NCI-H2227 treated with DMSO at 0.1 percent for 48 hours (cell line): Measurements from ENCODE around the gene MRPS9.

Experiments
- DNase-seq: peaks from one replicate; lab custom pipeline; 2025; lab: John Stamatoyannopoulos, UW

MRPS9 gene

DNA sequence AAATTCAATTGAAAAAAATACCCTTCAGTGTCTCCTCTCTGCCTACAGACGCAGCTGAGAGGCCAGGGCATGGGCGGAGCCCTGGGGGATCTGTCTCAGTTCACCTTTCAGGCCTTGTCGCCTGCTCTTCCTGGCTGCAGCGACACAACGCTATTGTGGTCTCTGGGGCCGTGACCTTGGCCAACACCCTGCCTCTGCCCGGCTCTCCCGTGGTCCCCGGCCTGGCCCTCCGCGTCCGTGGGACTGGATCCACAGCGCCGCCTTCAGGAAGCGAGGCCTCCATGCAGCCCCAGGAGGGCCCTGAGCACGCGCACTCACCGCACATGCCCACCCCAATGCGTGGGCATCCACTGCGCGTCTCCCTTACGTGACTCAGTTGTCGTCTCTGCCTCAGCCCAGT is 81.1 kb downstream of the MRPS9 start:
- DNase-seq: no peak

GRCh38 chr2:105121434-105121833 is 83.6 kb downstream of the MRPS9 start:
- DNase-seq: no peak

DNA sequence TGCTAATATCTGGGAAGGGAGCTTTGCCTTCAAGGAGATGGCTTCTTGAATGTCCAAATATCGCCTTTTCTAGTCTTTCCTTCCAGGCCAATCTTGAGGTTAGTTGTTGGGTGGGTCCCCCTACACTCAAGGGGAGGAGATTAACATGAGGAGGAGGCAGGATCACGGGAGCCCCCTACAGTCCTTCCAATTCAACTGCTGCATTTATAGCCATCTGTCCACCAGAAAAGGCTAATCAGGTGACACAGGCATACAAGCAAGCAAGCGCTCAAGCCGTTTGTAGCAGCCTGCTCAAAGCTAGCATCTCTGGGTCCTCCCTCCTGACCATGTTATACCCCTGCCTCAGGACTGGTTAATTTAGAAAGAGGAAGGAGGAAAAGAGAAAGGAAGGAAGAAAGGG is 87.6 kb downstream of the MRPS9 start:
- DNase-seq: no peak

DNA sequence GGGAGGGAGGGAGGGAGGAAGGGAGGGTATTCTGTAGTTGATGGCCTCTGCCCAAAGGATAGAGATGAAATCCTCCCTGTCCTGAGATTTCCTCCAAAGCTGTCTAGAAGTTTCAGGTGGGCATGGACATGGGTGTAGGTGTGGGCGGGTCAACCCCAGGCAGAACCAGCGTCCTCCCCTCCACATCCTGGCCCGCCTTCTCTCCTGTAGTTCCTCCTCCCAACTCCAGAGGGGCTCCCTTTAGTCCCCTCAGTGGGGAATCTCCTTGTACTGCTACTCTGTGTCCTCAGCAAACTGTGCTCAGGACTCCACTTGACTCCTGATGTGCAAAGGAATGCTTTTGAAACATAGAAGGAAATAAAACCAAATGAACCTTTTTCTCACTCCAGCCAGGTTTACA is 88.1 kb downstream of the MRPS9 start:
- no peak for DNase-seq

DNA sequence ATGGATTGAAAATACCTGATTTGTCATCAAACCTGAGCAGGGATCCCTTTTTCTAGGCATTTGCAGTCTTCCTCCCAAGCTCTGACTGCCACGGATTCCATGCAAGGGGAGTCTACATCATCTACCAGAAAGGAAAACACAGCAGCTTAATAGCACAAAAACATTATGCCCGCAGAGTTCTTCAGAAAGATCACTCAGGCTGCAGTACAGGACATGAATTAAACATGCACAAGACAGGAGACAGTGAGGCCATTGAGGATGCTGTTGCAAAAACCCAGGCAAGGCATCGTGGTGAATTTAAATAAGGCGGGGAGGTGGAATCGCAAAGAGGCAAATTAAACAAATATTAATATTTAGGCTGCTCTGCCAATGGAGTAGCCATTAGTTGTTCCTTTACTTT is 88.5 kb downstream of the MRPS9 start:
- DNase-seq: no peak

DNA sequence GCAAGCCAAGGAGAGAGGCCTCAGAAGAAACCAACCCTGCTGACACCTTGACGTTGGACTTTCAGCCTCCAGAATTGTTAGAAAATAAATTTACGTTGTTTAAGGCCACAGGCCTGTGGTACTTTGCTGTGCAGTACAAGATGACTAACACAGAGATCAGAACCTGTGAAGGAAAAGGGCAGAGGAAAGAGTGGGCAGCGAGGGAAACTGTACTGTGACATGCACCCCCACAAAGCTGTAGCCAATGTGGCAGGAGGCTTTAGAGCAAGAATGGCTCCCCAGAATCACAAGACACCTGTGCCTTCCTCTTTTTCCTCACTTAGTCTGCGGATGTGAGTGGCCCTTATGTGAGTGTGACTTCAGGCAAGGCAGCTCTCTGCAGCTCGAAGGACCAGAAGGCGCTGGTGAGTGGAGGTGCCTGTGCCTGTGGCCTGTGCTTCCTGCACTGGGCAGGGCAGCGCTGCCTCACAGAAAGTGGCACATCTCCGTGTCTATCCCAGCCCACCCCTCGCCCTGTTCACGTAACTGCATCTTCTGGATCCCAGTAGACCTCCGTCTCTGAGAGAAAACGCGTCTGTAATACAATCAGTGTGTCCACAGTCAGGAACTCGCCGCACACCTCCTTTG is 89.5 kb downstream of the MRPS9 start:
- no peak for DNase-seq

GRCh38 chr2:105129722-105130232 is 91.9 kb downstream of the MRPS9 start:
- DNase-seq: no peak

DNA sequence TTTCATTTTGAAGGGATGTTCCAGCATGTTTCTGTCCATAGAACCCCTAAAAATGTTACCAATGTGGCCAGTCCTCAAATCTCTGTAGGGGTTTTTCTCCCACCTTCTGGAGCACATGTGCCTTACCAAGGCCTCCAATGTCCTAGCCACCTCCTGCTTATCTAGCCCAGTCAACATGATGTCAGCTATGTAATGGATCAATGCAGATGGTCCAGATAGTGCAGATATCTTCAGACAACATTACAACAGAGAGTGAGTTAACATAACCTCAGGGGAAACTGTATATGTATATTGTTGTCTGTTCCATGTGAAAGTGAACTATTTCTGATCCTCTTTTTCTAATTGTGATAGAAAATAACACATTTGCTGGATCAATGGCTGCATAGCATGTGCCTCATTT is 92.7 kb downstream of the MRPS9 start:
- DNase-seq: no peak

- no peak for DNase-seq
These were observed 96.2 kb downstream of the MRPS9 start for GRCh38 chr2:105134081-105134480.

- DNase-seq: no peak
These were observed 97.6 kb downstream of the MRPS9 start for GRCh38 chr2:105135436-105135835.

- no peak for DNase-seq
These were observed 98.5 kb downstream of the MRPS9 start for GRCh38 chr2:105136394-105136793.

DNA sequence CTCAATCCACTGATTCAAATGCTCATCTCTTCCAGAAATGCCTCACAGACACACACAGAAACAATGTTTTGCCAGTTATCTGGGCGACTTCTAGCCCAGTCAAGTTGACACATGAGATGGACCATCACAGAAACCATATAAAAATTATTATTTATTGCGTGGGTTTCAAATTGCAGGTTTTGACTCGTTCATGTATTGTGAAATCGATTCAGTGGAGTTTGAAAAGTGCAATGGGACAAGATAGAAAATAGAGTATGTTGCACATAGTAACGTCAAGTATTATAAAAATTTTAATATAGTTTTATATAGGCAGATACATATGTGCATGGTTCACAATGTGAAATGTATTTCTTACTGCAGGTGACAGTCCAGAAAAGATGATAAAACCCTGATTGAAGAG is 100.8 kb downstream of the MRPS9 start:
- no peak for DNase-seq

DNA sequence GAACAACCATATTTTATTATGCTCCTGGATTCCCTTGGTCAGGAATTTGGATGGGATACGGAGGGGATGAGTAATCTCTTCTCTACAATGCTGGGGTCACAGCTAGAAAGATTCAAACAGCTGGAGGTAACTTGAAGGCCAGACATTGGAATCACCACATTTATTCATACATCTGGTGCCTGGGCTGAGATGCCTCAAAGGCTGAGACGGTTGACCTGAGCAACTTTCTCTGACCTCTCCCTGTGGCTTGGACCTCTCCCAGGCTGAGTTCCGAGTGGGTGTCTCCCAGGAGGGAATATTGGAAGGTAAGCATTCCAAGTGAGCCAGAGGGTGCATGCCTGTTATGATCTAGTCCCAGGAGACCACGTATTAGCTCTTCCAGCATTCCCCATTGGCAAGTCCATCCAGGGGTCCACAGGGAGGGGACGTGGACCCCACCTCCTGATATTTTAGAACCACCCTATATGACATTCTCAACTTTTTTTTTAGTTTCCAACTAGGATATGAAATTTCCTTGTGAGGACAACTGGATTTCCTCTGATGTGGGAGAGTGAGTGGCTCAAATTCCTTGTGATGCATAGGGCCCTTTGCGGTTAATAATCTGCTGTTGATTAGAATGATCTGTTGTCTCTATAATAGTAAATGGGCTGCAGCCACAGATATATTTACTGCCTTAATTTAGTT is 101.8 kb downstream of the MRPS9 start:
- DNase-seq: no peak

- DNase-seq: no peak
These were observed 102.3 kb downstream of the MRPS9 start for GRCh38 chr2:105140240-105140568.

- DNase-seq: no peak
These were observed 103.3 kb downstream of the MRPS9 start for GRCh38 chr2:105141099-105141614.

- no peak for DNase-seq
These were observed 104.4 kb downstream of the MRPS9 start for GRCh38 chr2:105142239-105142638.

- DNase-seq: no peak
These were observed 105.2 kb downstream of the MRPS9 start for GRCh38 chr2:105143094-105143466.

- DNase-seq: no peak
These were observed 105.7 kb downstream of the MRPS9 start for GRCh38 chr2:105143467-105144151.

- no peak for DNase-seq
These were observed 106.5 kb downstream of the MRPS9 start for GRCh38 chr2:105144152-105144940.

GRCh38 chr2:105144941-105145300 is 107.1 kb downstream of the MRPS9 start:
- no peak for DNase-seq

GRCh38 chr2:105149272-105149671 is 111.4 kb downstream of the MRPS9 start:
- no peak for DNase-seq
